DOHH2 (cell line): ENCODE results near the gene RAPH1.

Experiments used
- H3F3A ChIP-seq: fragments of 200-600 bp; sonication (generic), shearing (Covaris generic); 2 replicates; pipeline ENCODE4 v1.6.0; 2016; ENCODE audit warnings: antibody characterized with exemption, mild to moderate bottlenecking; ENCODE audit not compliant: control insufficient read depth, insufficient read depth
- H3K27ac ChIP-seq: fragments of 200-600 bp; sonication (generic); 2 replicates; pipeline ENCODE4 v1.5.1; 2014; ENCODE audit warnings: low read depth, mild to moderate bottlenecking, low read length, moderate library complexity
- H3K27me3 ChIP-seq: fragments of 200-600 bp; sonication (generic); 2 replicates; pipeline ENCODE4 v1.6.1; 2014; ENCODE audit warnings: mild to moderate bottlenecking, low read length, mixed read lengths; ENCODE audit not compliant: control insufficient read depth
- H3K36me3 ChIP-seq: fragments of 200-600 bp; sonication (generic); 2 replicates; pipeline ENCODE4 v1.6.1; 2014; ENCODE audit warnings: mild to moderate bottlenecking, low read length, moderate library complexity, mixed read lengths; ENCODE audit not compliant: control insufficient read depth
- H3K4me1 ChIP-seq: fragments of 200-600 bp; sonication (generic); 2 replicates; pipeline ENCODE4 v1.6.1; 2014; ENCODE audit warnings: mild to moderate bottlenecking, low read length, mixed read lengths; ENCODE audit not compliant: control insufficient read depth
- H3K4me2 ChIP-seq: fragments of 200-600 bp; sonication (generic); 2 replicates; pipeline ENCODE4 v1.6.0; 2014; ENCODE audit warnings: mild to moderate bottlenecking, low read length, moderate library complexity
- H3K4me3 ChIP-seq: fragments of 200-600 bp; sonication (generic); 2 replicates; pipeline ENCODE4 v1.5.1; 2014; ENCODE audit warnings: mild to moderate bottlenecking, low read length, mixed read lengths
- H3K79me2 ChIP-seq: fragments of 200-600 bp; sonication (generic); 2 replicates; pipeline ENCODE4 v1.6.1; 2014; ENCODE audit warnings: mild to moderate bottlenecking, low read length, mixed read lengths; ENCODE audit not compliant: control insufficient read depth
- H3K9me2 ChIP-seq: fragments of 200-600 bp; sonication (generic); replicated peaks from 2 replicates; pipeline ENCODE4 v1.6.1; 2014; ENCODE audit warnings: mild to moderate bottlenecking, low read length, mixed read lengths; ENCODE audit not compliant: control insufficient read depth
- H3K9me3 ChIP-seq: fragments of 200-600 bp; sonication (generic); 2 replicates; pipeline ENCODE4 v1.6.1; 2014; ENCODE audit warnings: antibody characterized with exemption, low read length, mixed read lengths; ENCODE audit not compliant: control insufficient read depth, insufficient read depth
- H4K20me1 ChIP-seq: fragments of 200-600 bp; sonication (generic); 2 replicates; pipeline ENCODE4 v1.6.0; 2014; ENCODE audit warnings: low read depth, mild to moderate bottlenecking, antibody characterized with exemption, low read length, moderate library complexity; ENCODE audit not compliant: control insufficient read depth, insufficient read depth
- EZH2phosphoT487 ChIP-seq: fragments of 200-600 bp; sonication (generic); IDR thresholded peaks from 2 replicates; pipeline ENCODE4 v1.6.1; 2017; ENCODE audit warnings: borderline replicate concordance, mild to moderate bottlenecking, antibody characterized with exemption, low read length, moderate library complexity, mixed read lengths
- TF ChIP-seq, protein P1 (sequence below): fragments of 200-600 bp; sonication (generic); IDR thresholded peaks from one replicate; pipeline ENCODE4 v1.5.1; 2014; ENCODE audit warnings: antibody characterized with exemption, mild to moderate bottlenecking, low read depth, low read length; ENCODE audit not compliant: poor library complexity, severe bottlenecking

Gene RAPH1

DNA sequence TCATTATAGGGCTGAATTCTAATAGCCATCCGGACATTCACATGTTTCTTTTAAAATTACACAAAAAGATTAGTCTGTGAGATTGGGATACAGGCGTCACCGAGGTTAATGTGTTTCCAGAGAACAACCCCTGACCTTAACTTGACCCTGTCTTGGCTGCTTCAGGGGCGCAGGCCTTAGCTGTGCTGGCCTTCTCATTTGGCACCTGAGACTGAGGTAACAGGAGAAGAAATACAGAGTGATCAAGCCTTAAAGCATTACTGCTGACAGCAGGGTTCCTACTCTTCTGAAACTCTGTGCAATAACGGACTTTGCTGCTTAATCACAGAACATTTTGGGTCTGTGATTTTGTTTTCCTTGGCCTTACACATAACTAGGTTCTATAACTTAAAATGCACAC, 92.6 kb downstream of the RAPH1 start:
- no peaks in the 10 kb centered on the region for H3K27me3 ChIP-seq
- no peaks in the 10 kb centered on the region for H3K9me2 ChIP-seq
- H4K20me1 ChIP-seq, result 0 out of 2 replicates have a peak, but pooled peaks cover 5% of the 10 kb centered on the region
- H3K27ac ChIP-seq, result no peak overlapping the region
- H3K9me3 ChIP-seq, result no peaks in the 10 kb centered on the region
- H3F3A ChIP-seq, result no peaks in the 10 kb centered on the region
- no peaks in the 10 kb centered on the region for H3K36me3 ChIP-seq
- H3K4me1 ChIP-seq, result no peaks in the 10 kb centered on the region
- no peaks in the 10 kb centered on the region for H3K79me2 ChIP-seq
- TF ChIP-seq, protein P1, sequence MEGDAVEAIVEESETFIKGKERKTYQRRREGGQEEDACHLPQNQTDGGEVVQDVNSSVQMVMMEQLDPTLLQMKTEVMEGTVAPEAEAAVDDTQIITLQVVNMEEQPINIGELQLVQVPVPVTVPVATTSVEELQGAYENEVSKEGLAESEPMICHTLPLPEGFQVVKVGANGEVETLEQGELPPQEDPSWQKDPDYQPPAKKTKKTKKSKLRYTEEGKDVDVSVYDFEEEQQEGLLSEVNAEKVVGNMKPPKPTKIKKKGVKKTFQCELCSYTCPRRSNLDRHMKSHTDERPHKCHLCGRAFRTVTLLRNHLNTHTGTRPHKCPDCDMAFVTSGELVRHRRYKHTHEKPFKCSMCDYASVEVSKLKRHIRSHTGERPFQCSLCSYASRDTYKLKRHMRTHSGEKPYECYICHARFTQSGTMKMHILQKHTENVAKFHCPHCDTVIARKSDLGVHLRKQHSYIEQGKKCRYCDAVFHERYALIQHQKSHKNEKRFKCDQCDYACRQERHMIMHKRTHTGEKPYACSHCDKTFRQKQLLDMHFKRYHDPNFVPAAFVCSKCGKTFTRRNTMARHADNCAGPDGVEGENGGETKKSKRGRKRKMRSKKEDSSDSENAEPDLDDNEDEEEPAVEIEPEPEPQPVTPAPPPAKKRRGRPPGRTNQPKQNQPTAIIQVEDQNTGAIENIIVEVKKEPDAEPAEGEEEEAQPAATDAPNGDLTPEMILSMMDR, result no peak
- TF ChIP-seq EZH2phosphoT487, result no peak
- H3K4me2 ChIP-seq, result no peak overlapping the region
- H3K4me3 ChIP-seq, result no peak overlapping the region

DNA sequence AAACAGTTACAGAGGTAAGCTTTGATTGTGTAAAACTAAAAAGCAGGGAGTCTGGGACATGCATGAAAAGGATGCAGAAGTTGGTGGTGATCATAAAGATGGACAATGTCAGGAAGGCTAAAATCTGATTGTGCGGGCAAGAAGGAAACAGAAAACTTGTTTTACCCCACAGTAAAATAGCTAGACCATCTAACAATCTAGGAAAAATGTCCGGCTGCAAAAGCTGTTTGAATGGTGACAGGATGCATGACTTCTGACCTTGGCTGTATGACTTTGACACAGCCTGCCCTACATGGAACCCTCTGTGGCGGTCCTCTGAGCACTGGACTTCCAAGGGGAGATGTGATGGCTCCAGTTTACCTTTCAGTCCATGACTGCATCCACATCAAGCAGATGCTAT, 93.6 kb downstream of the RAPH1 start:
- Histone ChIP-seq H3K9me3 (no peaks in the 10 kb centered on the region), H3K4me1 (no peaks in the 10 kb centered on the region), H3K27ac (no peak overlapping the region), H3K27me3 (no peaks in the 10 kb centered on the region), H3K4me2 (no peak overlapping the region), H4K20me1 (0 out of 2 replicates have a peak, but pooled peaks cover 5% of the 10 kb centered on the region), H3F3A (no peaks in the 10 kb centered on the region), H3K4me3 (no peak overlapping the region), H3K79me2 (no peaks in the 10 kb centered on the region), H3K36me3 (no peaks in the 10 kb centered on the region), H3K9me2 (no peaks in the 10 kb centered on the region)
- no peak for TF ChIP-seq EZH2phosphoT487
- TF ChIP-seq, protein P1, result no peak

DNA sequence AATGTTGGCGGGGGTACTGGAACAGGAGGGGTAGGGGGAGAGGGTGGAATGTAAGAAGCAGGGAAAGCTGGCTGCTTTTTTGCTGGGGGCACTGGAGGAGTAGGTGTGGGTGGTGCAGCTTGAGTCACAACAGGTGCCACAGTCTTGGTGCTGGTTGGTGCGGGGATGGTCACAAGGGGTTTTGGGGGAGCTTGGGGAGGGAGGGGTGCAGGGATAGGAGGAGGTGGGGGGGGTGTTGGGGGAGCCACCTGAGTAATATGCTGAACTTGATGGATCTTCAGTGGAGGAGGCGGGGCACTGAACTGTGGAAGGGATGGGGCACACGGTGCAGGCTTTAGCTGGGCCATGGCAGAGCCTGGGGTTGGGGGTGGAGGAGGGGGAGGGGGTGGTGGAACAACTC, 94.4 kb downstream of the RAPH1 start:
- Histone ChIP-seq H3K4me2 (no peak overlapping the region), H3K27ac (no peak overlapping the region), H3K27me3 (no peaks in the 10 kb centered on the region), H3K9me2 (no peaks in the 10 kb centered on the region), H3K4me3 (no peak overlapping the region), H3F3A (no peaks in the 10 kb centered on the region), H3K36me3 (no peaks in the 10 kb centered on the region), H4K20me1 (0 out of 2 replicates have a peak, but pooled peaks cover 5% of the 10 kb centered on the region), H3K79me2 (no peaks in the 10 kb centered on the region), H3K9me3 (no peaks in the 10 kb centered on the region), H3K4me1 (no peaks in the 10 kb centered on the region)
- no peak for TF ChIP-seq EZH2phosphoT487
- TF ChIP-seq, protein P1, result no peak

DNA sequence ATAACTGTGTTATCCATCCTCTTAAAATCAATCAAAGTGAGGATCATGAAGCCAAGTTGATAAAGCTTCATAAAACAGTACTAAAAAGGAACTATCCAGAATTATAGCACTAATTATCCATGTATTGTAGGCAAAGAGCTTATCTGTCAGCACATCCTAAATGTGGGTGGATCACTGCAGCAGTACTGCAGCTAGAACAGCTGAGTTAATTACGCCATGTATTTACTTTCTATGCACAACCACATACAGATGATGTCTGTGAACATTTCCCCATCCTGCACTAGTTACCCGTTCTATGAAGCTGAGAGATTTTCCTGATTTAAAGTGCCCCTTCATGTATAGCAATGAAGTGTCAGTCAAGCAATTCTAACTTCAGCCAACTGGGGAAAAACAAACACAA, 96.6 kb downstream of the RAPH1 start:
- TF ChIP-seq, protein P1, result no peak
- no peak for TF ChIP-seq EZH2phosphoT487
- no peaks in the 10 kb centered on the region for H3K27me3 ChIP-seq
- no peak overlapping the region for H3K4me2 ChIP-seq
- no peaks in the 10 kb centered on the region for H3K79me2 ChIP-seq
- no peak overlapping the region for H3K4me3 ChIP-seq
- no peaks in the 10 kb centered on the region for H3K36me3 ChIP-seq
- H3K4me1 ChIP-seq, result no peaks in the 10 kb centered on the region
- no peaks in the 10 kb centered on the region for H3F3A ChIP-seq
- H3K9me2 ChIP-seq, result no peaks in the 10 kb centered on the region
- no peaks in the 10 kb centered on the region for H3K9me3 ChIP-seq
- 0 out of 2 replicates have a peak, but pooled peaks cover 5% of the 10 kb centered on the region for H4K20me1 ChIP-seq
- no peak overlapping the region for H3K27ac ChIP-seq
